ENCODE results near the gene DCUN1D3.

DNA sequence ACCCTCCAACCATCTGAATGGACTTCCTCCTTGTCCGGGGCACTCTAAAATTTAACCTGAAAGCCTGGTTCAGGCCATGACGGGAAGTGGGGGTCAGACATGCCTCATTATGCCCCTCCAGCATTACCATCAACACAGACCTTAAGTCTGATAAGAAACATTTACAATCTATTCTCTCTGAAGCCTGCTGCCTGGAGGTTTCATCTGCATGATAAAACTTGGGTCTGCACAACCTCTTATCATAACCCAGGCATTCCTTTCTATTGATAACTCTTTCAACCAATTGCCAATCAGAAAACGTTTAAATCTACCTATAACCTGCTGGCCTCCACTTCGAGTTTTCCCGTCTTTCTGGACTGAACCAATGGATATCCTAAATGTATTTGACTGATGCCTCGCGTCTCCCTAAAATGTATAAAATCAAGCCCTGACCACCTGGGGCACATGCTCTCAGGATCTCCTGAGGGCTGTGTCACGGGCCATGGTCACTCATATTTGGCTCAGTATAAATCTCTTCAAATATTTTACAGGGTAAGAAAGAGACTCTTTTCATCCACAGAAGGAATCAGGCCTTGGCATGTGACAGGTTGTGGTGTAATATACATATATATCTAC lies 46.0 kb upstream of the DCUN1D3 start:
- TF ChIP-seq, protein P1, sequence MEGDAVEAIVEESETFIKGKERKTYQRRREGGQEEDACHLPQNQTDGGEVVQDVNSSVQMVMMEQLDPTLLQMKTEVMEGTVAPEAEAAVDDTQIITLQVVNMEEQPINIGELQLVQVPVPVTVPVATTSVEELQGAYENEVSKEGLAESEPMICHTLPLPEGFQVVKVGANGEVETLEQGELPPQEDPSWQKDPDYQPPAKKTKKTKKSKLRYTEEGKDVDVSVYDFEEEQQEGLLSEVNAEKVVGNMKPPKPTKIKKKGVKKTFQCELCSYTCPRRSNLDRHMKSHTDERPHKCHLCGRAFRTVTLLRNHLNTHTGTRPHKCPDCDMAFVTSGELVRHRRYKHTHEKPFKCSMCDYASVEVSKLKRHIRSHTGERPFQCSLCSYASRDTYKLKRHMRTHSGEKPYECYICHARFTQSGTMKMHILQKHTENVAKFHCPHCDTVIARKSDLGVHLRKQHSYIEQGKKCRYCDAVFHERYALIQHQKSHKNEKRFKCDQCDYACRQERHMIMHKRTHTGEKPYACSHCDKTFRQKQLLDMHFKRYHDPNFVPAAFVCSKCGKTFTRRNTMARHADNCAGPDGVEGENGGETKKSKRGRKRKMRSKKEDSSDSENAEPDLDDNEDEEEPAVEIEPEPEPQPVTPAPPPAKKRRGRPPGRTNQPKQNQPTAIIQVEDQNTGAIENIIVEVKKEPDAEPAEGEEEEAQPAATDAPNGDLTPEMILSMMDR (IDR thresholded peaks at IDR 0.05), result no peak
- TF ChIP-seq EP300 (IDR thresholded peaks at IDR 0.05), result no peak
